Liver (tissue), 9 donors: Measurements from ENCODE around the gene KXD1. TPM values are rescaled to one million over a fixed set of nuclear protein-coding genes. Genes with fewer than 3 reads are reported as not detected.

Experiments
- DNase-seq: peaks from one replicate; pipeline ENCODE4 v3.0.0-alpha.2; 2017; ENCODE audit warnings: low spot score
- H3K27ac ChIP-seq, 2 donors: one replicate each; pipeline ENCODE4 v1.7.0; 2013; ENCODE audit warnings: inconsistent platforms in 2 of 2, low read length in 2 of 2, control low read depth in 1 of 2, low read depth in 1 of 2, mild to moderate bottlenecking in 1 of 2
- H3K27me3 ChIP-seq, 4 donors: one replicate each; pipeline versions ENCODE4 v1.6.1 to v1.7.0; 2013; ENCODE audit warnings: low read length in 3 of 4, inconsistent platforms in 1 of 4, mild to moderate bottlenecking in 1 of 4, moderate library complexity in 1 of 4; ENCODE audit not compliant: control insufficient read depth in 4 of 4, insufficient read depth in 4 of 4
- H3K36me3 ChIP-seq, 4 donors: one replicate each; pipeline versions ENCODE4 v1.6.1 to v1.7.0; 2013; ENCODE audit warnings: low read length in 3 of 4, mild to moderate bottlenecking in 3 of 4, low read depth in 1 of 4, moderate library complexity in 1 of 4; ENCODE audit not compliant: control insufficient read depth in 4 of 4, insufficient read depth in 3 of 4
- H3K4me1 ChIP-seq, 4 donors: one replicate each; pipeline versions ENCODE4 v1.6.1 to v1.7.0; 2013; ENCODE audit warnings: low read length in 3 of 4, mild to moderate bottlenecking in 3 of 4, moderate library complexity in 1 of 4; ENCODE audit not compliant: control insufficient read depth in 4 of 4, insufficient read depth in 4 of 4
- H3K4me3 ChIP-seq, 3 donors: one replicate each; pipeline versions ENCODE4 v1.6.1 to v1.7.0; 2013; ENCODE audit warnings: low read length in 3 of 3, control low read depth in 1 of 3, low read depth in 1 of 3, mild to moderate bottlenecking in 1 of 3
- H3K9ac ChIP-seq, 2 donors: one replicate each; pipeline ENCODE4 v1.7.0; 2013; ENCODE audit warnings: low read length in 2 of 2, mild to moderate bottlenecking in 2 of 2, moderate library complexity in 2 of 2, control low read depth in 1 of 2, low read depth in 1 of 2
- H3K9me3 ChIP-seq, 4 donors: one replicate each; pipeline versions ENCODE4 v1.6.1 to v1.7.0; 2013; ENCODE audit warnings: low read length in 3 of 4; ENCODE audit not compliant: control insufficient read depth in 4 of 4
- ATF3 ChIP-seq: IDR thresholded peaks from 2 replicates; pipeline ENCODE4 v1.6.1; 2016; ENCODE audit warnings: antibody characterized with exemption
- CTCF ChIP-seq: fragments of 150-350 bp; IDR thresholded peaks from 2 replicates; pipeline ENCODE4 v1.5.1; 2017; ENCODE audit warnings: improper control_type of control experiment, low read depth, low read length; ENCODE audit not compliant: missing input control
- EGR1 ChIP-seq, 2 donors: IDR thresholded peaks; 2 replicates each; pipeline ENCODE4 v1.6.1; 2016 to 2018; ENCODE audit warnings: antibody characterized with exemption in 2 of 2, low read depth in 2 of 2
- FOXA1 ChIP-seq: IDR thresholded peaks from 2 replicates; pipeline ENCODE4 v1.6.1; 2016; ENCODE audit warnings: antibody characterized with exemption
- FOXA2 ChIP-seq: IDR thresholded peaks from 2 replicates; pipeline ENCODE4 v1.6.1; 2016; ENCODE audit warnings: antibody characterized with exemption
- GABPA ChIP-seq, 2 donors: IDR thresholded peaks in 1 of 2; conservative IDR thresholded peaks in 1 of 2; 2 replicates each; pipeline ENCODE4 v1.6.1; 2016; ENCODE audit warnings: antibody characterized with exemption in 2 of 2, mild to moderate bottlenecking in 1 of 2, moderate library complexity in 1 of 2
- HNF4A ChIP-seq, 2 donors: conservative IDR thresholded peaks; 2 replicates each; pipeline ENCODE4 v1.6.1; 2016; ENCODE audit warnings: antibody characterized with exemption in 2 of 2, mild to moderate bottlenecking in 2 of 2
- HNF4G ChIP-seq: IDR thresholded peaks from 2 replicates; pipeline ENCODE4 v1.6.1; 2016; ENCODE audit warnings: antibody characterized with exemption
- MAX ChIP-seq: IDR thresholded peaks from 2 replicates; pipeline ENCODE4 v1.6.1; 2016; ENCODE audit warnings: antibody characterized with exemption
- NR2F2 ChIP-seq: IDR thresholded peaks from 2 replicates; pipeline ENCODE4 v1.6.1; 2016; ENCODE audit warnings: antibody characterized with exemption
- RAD21 ChIP-seq, 2 donors: IDR thresholded peaks; 2 replicates each; pipeline ENCODE4 v1.6.1; 2016; ENCODE audit warnings: antibody characterized with exemption in 2 of 2, mild to moderate bottlenecking in 2 of 2
- REST ChIP-seq: IDR thresholded peaks from 2 replicates; pipeline ENCODE4 v1.6.1; 2016; ENCODE audit warnings: antibody characterized with exemption, mild to moderate bottlenecking
- SP1 ChIP-seq: IDR thresholded peaks from 2 replicates; pipeline ENCODE4 v1.6.1; 2018; ENCODE audit warnings: antibody characterized with exemption, mild to moderate bottlenecking
- YY1 ChIP-seq: IDR thresholded peaks from 2 replicates; pipeline ENCODE4 v1.6.1; 2016; ENCODE audit warnings: antibody characterized with exemption, mild to moderate bottlenecking
- ZBTB33 ChIP-seq: IDR thresholded peaks from 2 replicates; pipeline ENCODE4 v1.6.1; 2016; ENCODE audit warnings: antibody characterized with exemption
- WGBS: extraction: QIAGEN DNeasy Blood & Tissue Kit; methylation state at CpG from one replicate; pipeline ENCODE4 v1.1.7; 2013; 5-methylcytosine and 5-hydroxymethylcytosine counted together
- polyA plus RNA-seq, 2 donors: library from polyadenylated mRNA; stranded (reverse) in 1 of 2; unstranded in 1 of 2; fragments of 200-250 nt in 1 of 2; fragments of >200 nt in 1 of 2; fragmentation: Nextera tagmentation in 1 of 2; extraction: Ambion mirVana in 1 of 2; gene quantifications; one replicate each; pipeline versions ENCODE4 v1.2.1 to v1.2.3, GENCODE V29; 2013 to 2015
- total RNA-seq, 2 donors: library from RNA; depleted of rRNA; stranded (reverse); fragments of >200 nt; gene quantifications; one replicate each; pipeline ENCODE4 v1.2.3, GENCODE V29; 2014
- donor health status: healthy.
- donor health status: healthy.
- donor health status: healthy.
- donor health status: healthy.
- donor health status: healthy.

The KXD1 gene
- total and polyA plus RNA-seq, 4 donors = 31.8 to 53.6 (median 43.4) TPM

GRCh38 chr19:18523841-18524240 is 33.8 kb upstream of the KXD1 start (continued):
- no peak for TF ChIP-seq HNF4A (conservative IDR thresholded peaks at IDR 0.05)

GRCh38 chr19:18526316-18526715 is 31.4 kb upstream of the KXD1 start:
- no peak for TF ChIP-seq EGR1 (IDR thresholded peaks at IDR 0.05; ENCODE audit: low read depth in 2 of 2)
- no peak for TF ChIP-seq FOXA1
- TF ChIP-seq HNF4A (conservative IDR thresholded peaks at IDR 0.05) = no peak
- no peak for TF ChIP-seq GABPA (IDR thresholded peaks at IDR 0.05 in 1 of 2, conservative IDR thresholded peaks at IDR 0.05 in 1 of 2)
- TF ChIP-seq HNF4G = no peak
- TF ChIP-seq CTCF = no peak
- no peak for TF ChIP-seq MAX
- no peak for TF ChIP-seq NR2F2
- no peak for TF ChIP-seq RAD21 (IDR thresholded peaks at IDR 0.05)
- no peak for TF ChIP-seq ATF3
- TF ChIP-seq ZBTB33 = no peak
- no peak for TF ChIP-seq FOXA2
- H3K9ac ChIP-seq = no peak overlapping the region
- no peaks in the 10 kb centered on the region for H3K9me3 ChIP-seq
- no peak overlapping the region for H3K27ac ChIP-seq
- WGBS = 94% methylated on average over 9 of the region's 9 CpGs
- H3K36me3 ChIP-seq = peaks cover 0 to 2% (median under 1%) of the 10 kb centered on the region in 4 donors
- DNase-seq = no peak
- H3K4me3 ChIP-seq = no peak overlapping the region
- no peaks in the 10 kb centered on the region for H3K27me3 ChIP-seq
- peaks cover 0 to 7% (median 2%) of the 10 kb centered on the region in 4 donors for H3K4me1 ChIP-seq

GRCh38 chr19:18529782-18530181 is 27.9 kb upstream of the KXD1 start:
- H3K4me3 ChIP-seq = no peak overlapping the region
- no peak for DNase-seq
- peaks cover 0 to 19% (median 9%) of the 10 kb centered on the region in 4 donors for H3K36me3 ChIP-seq
- no peaks in the 10 kb centered on the region for H3K9me3 ChIP-seq
- H3K27me3 ChIP-seq = no peaks in the 10 kb centered on the region
- peaks cover 0 to 3% (median 1%) of the 10 kb centered on the region in 4 donors for H3K4me1 ChIP-seq
- H3K27ac ChIP-seq = no peak overlapping the region
- TF ChIP-seq SP1 = no peak
- no peak for TF ChIP-seq RAD21 (IDR thresholded peaks at IDR 0.05)
- WGBS = 83% methylated on average over 7 of the region's 7 CpGs
- no peak overlapping the region for H3K9ac ChIP-seq

GRCh38 chr19:18531485-18531884 is 26.2 kb upstream of the KXD1 start:
- Histone ChIP-seq H3K27me3 (no peaks in the 10 kb centered on the region), H3K9me3 (no peaks in the 10 kb centered on the region), H3K36me3 (peaks cover 0 to 28% (median 10%) of the 10 kb centered on the region in 4 donors), H3K27ac (no peak overlapping the region), H3K9ac (no peak overlapping the region), H3K4me1 (peaks cover 0 to 3% (median 1%) of the 10 kb centered on the region in 4 donors), H3K4me3 (no peak overlapping the region)
- no peak for DNase-seq
- 96% methylated on average over 9 of the region's 9 CpGs for WGBS
- TF ChIP-seq FOXA2 (no peak), GABPA (IDR thresholded peaks at IDR 0.05 in 1 of 2, conservative IDR thresholded peaks at IDR 0.05 in 1 of 2) (no peak), YY1 (no peak), HNF4G (no peak), REST (no peak), ZBTB33 (no peak)
